Vagina (tissue), 2 donors: ENCODE results near the gene TBX10. TPM values are rescaled to one million over a fixed set of nuclear protein-coding genes. Genes with fewer than 3 reads are reported as not detected.
"Not testable (repeated sequence)": the region's sequence is repeated elsewhere in the genome, so short reads cannot be mapped to it uniquely, and the experiment has no call there.

Experiments
- DNase-seq, 2 donors: peaks; one replicate each; pipeline ENCODE4 v3.0.0-alpha.2; 2017; ENCODE audit errors: extremely low spot score in 2 of 2
- H3K27ac ChIP-seq: fragments of 200-600 bp; sonication (generic); one replicate; pipeline ENCODE4 v1.5.1; 2019
- H3K27me3 ChIP-seq: fragments of 200-600 bp; sonication (generic); one replicate; pipeline ENCODE4 v1.5.1; 2019
- H3K36me3 ChIP-seq, 2 donors: fragments of 200-600 bp; sonication (generic); one replicate each; pipeline ENCODE4 v1.5.1; 2017 to 2019
- H3K4me1 ChIP-seq: fragments of 200-600 bp; sonication (generic); one replicate; pipeline ENCODE4 v1.5.1; 2019
- H3K4me3 ChIP-seq, 2 donors: fragments of 200-600 bp; sonication (generic); 1 replicate in 1 of 2; 2 replicates in 1 of 2; pipeline ENCODE4 v1.5.1; 2016 to 2019
- H3K9me3 ChIP-seq: fragments of 200-600 bp; sonication (generic); one replicate; pipeline ENCODE4 v1.5.1; 2019
- POLR2A ChIP-seq, 2 donors: fragments of 450-650 bp; IDR thresholded peaks; one replicate each; pipeline ENCODE4 v1.6.1; 2017; ENCODE audit warnings: antibody characterized with exemption in 2 of 2, mild to moderate bottlenecking in 2 of 2, moderate library complexity in 2 of 2
- POLR2AphosphoS5 ChIP-seq, 2 donors: sonication (generic); formaldehyde crosslinking; IDR thresholded peaks; one replicate each; pipeline ENCODE4 v1.9.0; 2017; ENCODE audit warnings: antibody characterized with exemption in 2 of 2, mild to moderate bottlenecking in 2 of 2, low read depth in 1 of 2; ENCODE audit not compliant: insufficient read depth in 1 of 2
- intact Hi-C: fragments of 100-400 bp; cut with DNase I; formaldehyde crosslinking; loops from one replicate; pipeline ENCODE4 v1.15.1; 2023
- total RNA-seq: library from RNA; depleted of rRNA; stranded (reverse); fragments of >200 nt; gene quantifications from one replicate; pipeline ENCODE4 v1.2.3, GENCODE V29; 2016
- TF ChIP-seq, protein P1 (sequence below), 3 experiments: fragments of 450-650 bp in 2 of 3; fragments of 200-600 bp in 1 of 3; sonication (generic) in 1 of 3; IDR thresholded peaks; one replicate each; pipeline ENCODE4 v1.5.1; 2017 to 2019; ENCODE audit warnings: antibody characterized with exemption in 3 of 3, mild to moderate bottlenecking in 2 of 3, moderate library complexity in 2 of 3

The TBX10 gene
- total RNA-seq, 1 donor from 2014 or later, result not detected

GRCh38 chr11:67628710-67629385 lies 10.7 kb downstream of the TBX10 start:
- H3K9me3 ChIP-seq, result no peaks in the 10 kb centered on the region
- peak overlapping the region; percentile 58 to 71 for H3K4me3 ChIP-seq
- peak overlapping the region; percentile 89 for H3K27ac ChIP-seq
- intact Hi-C loops, result no loop called here
- DNase-seq, result no peak
- H3K36me3 ChIP-seq, result no peaks in the 10 kb centered on the region
- TF ChIP-seq POLR2A (IDR thresholded peaks at IDR 0.05) (no peak), POLR2AphosphoS5 (IDR thresholded peaks at IDR 0.05; ENCODE audit: insufficient read depth in 1 of 2, low read depth in 1 of 2) (no peak)
- TF ChIP-seq, protein P1, sequence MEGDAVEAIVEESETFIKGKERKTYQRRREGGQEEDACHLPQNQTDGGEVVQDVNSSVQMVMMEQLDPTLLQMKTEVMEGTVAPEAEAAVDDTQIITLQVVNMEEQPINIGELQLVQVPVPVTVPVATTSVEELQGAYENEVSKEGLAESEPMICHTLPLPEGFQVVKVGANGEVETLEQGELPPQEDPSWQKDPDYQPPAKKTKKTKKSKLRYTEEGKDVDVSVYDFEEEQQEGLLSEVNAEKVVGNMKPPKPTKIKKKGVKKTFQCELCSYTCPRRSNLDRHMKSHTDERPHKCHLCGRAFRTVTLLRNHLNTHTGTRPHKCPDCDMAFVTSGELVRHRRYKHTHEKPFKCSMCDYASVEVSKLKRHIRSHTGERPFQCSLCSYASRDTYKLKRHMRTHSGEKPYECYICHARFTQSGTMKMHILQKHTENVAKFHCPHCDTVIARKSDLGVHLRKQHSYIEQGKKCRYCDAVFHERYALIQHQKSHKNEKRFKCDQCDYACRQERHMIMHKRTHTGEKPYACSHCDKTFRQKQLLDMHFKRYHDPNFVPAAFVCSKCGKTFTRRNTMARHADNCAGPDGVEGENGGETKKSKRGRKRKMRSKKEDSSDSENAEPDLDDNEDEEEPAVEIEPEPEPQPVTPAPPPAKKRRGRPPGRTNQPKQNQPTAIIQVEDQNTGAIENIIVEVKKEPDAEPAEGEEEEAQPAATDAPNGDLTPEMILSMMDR (IDR thresholded peaks at IDR 0.05), result no peak
- H3K4me1 ChIP-seq, result peaks cover 24% of the 10 kb centered on the region
- H3K27me3 ChIP-seq, result no peaks in the 10 kb centered on the region

- no peaks in the 10 kb centered on the region for H3K36me3 ChIP-seq
- no peak overlapping the region for H3K27ac ChIP-seq
- no peak for TF ChIP-seq POLR2A (IDR thresholded peaks at IDR 0.05)
- TF ChIP-seq, protein P1 (IDR thresholded peaks at IDR 0.05), result no peak
- no peak for TF ChIP-seq POLR2AphosphoS5 (IDR thresholded peaks at IDR 0.05; ENCODE audit: insufficient read depth in 1 of 2, low read depth in 1 of 2)
- no peaks in the 10 kb centered on the region for H3K9me3 ChIP-seq
- no peak overlapping the region for H3K4me3 ChIP-seq
- H3K4me1 ChIP-seq, result peaks cover 24% of the 10 kb centered on the region
- H3K27me3 ChIP-seq, result no peaks in the 10 kb centered on the region
- DNase-seq, result no peak
- intact Hi-C loops, result no loop called here
Measured at GRCh38 chr11:67627812-67628624, 11.5 kb downstream of the TBX10 start.

GRCh38 chr11:67627441-67627811 lies 12.1 kb downstream of the TBX10 start:
- DNase-seq, result no peak
- Histone ChIP-seq H3K27ac (no peak overlapping the region), H3K27me3 (no peaks in the 10 kb centered on the region)

GRCh38 chr11:67626970-67627369 lies 12.6 kb downstream of the TBX10 start:
- peaks cover 24% of the 10 kb centered on the region for H3K4me1 ChIP-seq
- H3K9me3 ChIP-seq, result no peaks in the 10 kb centered on the region
- TF ChIP-seq POLR2A (IDR thresholded peaks at IDR 0.05), result no peak
- TF ChIP-seq, protein P1 (IDR thresholded peaks at IDR 0.05), result no peak
- TF ChIP-seq POLR2AphosphoS5 (IDR thresholded peaks at IDR 0.05; ENCODE audit: insufficient read depth in 1 of 2, low read depth in 1 of 2), result no peak
- no peak overlapping the region for H3K4me3 ChIP-seq
- no peak for DNase-seq
- no peaks in the 10 kb centered on the region for H3K36me3 ChIP-seq
- intact Hi-C loops, result no loop called here
- H3K27me3 ChIP-seq, result no peaks in the 10 kb centered on the region
- no peak overlapping the region for H3K27ac ChIP-seq

More at GRCh38 chr11:67627441-67627811, 12.1 kb downstream of the TBX10 start:
- Histone ChIP-seq H3K9me3 (no peaks in the 10 kb centered on the region), H3K36me3 (no peaks in the 10 kb centered on the region), H3K4me1 (peaks cover 24% of the 10 kb centered on the region), H3K4me3 (no peak overlapping the region)
- TF ChIP-seq, protein P1 (IDR thresholded peaks at IDR 0.05), result no peak
- TF ChIP-seq POLR2AphosphoS5 (IDR thresholded peaks at IDR 0.05; ENCODE audit: insufficient read depth in 1 of 2, low read depth in 1 of 2) (no peak), POLR2A (IDR thresholded peaks at IDR 0.05) (no peak)
- intact Hi-C loops, result no loop called here

DNA sequence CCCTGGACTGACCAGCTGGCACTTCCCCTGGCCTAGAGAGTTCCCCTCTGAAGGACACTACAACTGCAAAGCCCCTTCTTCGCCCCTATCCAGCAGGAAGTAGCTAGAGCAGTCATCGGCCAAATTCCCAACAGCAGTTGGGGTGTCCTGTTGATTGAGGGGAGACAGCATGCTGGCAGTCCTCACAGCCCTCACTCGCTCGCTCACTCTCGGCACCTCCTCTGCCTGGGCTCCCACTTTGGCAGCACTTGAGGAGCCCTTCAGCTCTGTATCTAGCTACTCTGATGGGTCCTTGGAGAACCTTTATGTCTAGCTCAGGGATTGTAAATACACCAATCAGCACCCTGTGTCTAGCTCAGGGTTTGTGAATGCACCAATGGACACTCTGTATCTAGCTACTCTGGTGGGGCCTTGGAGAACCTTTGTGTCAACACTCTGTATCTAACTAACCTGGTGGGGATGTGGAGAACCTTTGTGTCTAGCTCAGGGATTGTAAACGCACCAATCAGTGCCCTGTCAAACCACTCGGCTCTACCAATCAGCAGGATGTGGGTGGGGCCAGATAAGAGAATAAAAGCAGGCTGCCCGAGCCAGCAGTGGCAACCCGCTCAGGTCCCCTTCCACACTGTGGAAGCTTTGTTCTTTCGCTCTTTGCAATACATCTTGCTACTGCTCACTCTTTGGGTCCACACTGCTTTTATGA lies 13.3 kb downstream of the TBX10 start:
- H3K9me3 ChIP-seq, H3K27me3 ChIP-seq, H3K4me3 ChIP-seq, H3K36me3 ChIP-seq, H3K27ac ChIP-seq, intact Hi-C loops, DNase-seq: not testable (repeated sequence)
- peaks cover 24% of the 10 kb centered on the region for H3K4me1 ChIP-seq

GRCh38 chr11:67623795-67624194 lies 15.8 kb downstream of the TBX10 start:
- H3K27me3 ChIP-seq, H3K4me3 ChIP-seq, DNase-seq, intact Hi-C loops, H3K27ac ChIP-seq, H3K36me3 ChIP-seq, H3K4me1 ChIP-seq, H3K9me3 ChIP-seq: not testable (repeated sequence)

DNA sequence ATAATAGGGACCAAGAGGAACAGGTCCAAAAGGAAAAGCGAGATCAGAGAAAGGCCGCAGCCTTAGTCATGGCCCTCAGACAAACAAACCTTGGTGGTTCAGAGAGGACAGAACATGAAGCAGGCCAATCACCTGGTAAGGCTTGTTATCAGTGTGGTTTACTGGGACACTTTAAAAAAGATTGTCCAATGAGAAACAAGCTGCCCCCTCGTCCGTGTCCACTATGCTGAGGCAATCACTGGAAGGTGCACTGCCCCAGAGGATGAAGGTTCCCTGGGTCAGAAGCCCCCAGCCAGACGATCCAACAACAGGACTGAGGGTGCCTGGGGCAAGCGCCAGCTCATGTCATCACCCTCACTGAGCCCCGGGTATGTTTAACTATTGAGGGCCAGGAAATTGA lies 16.7 kb downstream of the TBX10 start:
- H3K27ac ChIP-seq, H3K4me3 ChIP-seq, H3K36me3 ChIP-seq, H3K27me3 ChIP-seq, DNase-seq, intact Hi-C loops, H3K4me1 ChIP-seq, H3K9me3 ChIP-seq: not testable (repeated sequence)

DNA sequence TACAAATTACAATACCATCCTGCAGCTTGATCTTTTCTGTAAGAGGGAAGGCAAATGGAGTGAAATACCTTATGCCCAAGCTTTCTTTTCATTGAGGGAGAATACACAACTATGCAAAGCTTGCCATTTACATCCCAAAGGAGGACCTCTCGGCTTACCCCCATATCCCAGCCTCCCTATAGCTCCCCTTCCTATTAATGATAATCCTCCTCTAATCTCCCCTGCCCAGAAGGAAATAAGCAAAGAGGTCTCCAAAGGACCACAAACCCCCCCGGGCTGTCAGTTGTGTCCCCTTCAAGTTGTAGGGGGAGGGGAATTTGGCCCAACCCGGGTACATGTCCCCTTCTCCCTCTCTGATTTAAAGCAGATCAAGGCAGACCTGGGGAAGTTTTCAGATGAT lies 17.6 kb downstream of the TBX10 start:
- H3K36me3 ChIP-seq, intact Hi-C loops, H3K4me3 ChIP-seq, H3K27me3 ChIP-seq, H3K4me1 ChIP-seq, H3K27ac ChIP-seq, DNase-seq, H3K9me3 ChIP-seq: not testable (repeated sequence)
